ENCODE data around the gene ADAMTS1. TPM values are rescaled to one million over a fixed set of nuclear protein-coding genes. Genes with fewer than 3 reads are reported as not detected.

The ADAMTS1 gene
- total and polyA plus RNA-seq, 2 of the 13 experiments (the other 11 are each of a cell fraction or from before 2014, with no cell fraction given), result 0.02 to 0.11 TPM

DNA sequence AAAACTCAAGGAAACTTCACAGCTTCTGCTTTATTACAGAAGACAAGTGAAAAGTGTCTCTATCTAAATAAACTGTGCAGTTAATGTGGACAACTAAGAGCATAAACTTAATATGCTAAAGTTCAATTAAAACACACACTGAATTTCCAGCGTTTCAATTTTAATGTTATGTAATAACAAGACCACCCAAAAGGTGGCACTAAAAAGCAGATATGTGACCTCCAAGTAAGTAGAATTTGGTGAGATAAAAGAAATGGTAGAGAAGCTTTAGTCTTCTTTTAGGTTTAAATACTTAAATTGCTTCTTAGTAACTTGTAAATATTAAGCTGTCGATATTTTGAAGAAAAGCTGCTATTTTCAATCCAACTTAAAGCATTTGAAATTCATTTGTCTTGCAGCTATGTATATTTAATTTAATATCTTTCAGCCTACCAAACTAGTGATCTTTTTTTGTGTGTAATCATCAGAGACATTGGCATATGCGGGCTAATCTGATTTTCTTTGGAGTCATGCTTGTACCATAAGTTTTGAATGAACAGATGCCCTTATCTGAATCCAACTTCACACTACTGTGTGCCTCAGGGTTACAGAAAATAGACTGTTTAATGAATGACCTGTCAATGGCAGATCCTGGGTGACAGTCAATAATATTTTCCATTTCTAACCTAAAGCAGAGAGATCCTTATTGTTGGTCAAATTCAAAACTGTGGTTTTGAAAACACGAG lies 36.5 kb upstream of the ADAMTS1 start (continued):
- no peak for TF ChIP-seq ZNF747 (CRISPR knock-in tag; IDR thresholded peaks at IDR 0.05; ENCODE audit: borderline replicate concordance)

DNA sequence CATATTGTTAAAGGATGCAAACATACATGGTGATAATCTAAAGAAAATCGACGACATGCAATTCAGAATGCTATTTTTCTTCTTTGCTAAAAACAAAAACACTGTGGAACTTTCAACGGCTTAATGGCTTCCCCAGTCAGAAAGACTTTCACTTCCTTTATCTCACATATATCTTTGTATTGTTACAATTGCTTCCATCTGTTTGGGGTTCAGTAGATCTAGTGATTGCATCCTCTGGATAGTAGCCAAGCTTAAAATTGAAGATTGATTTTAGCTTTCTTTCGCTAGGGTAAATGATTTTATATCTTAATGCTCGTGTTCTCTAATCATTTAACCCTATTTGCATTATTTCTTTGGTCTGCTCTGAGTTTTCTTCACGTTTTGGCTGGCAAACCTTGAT lies 31.8 kb upstream of the ADAMTS1 start:
- BruUV-seq (replicated peaks), result no TSS peak
- Histone ChIP-seq H3K4me1 (ENCODE audit: insufficient read depth, low read length) (no peaks in the 10 kb centered on the region), H3K27me3 (ENCODE audit: control insufficient read depth in 1 of 2, insufficient read depth in 2 of 2, low read length in 2 of 2) (no peaks in the 10 kb centered on the region), H3K36me3 (replicated peaks in 1 of 2; ENCODE audit: control insufficient read depth in 1 of 2, insufficient read depth in 2 of 2, low read length in 2 of 2) (no peaks in the 10 kb centered on the region), H3K9me3 (ENCODE audit: low read length) (peaks cover 68% of the 10 kb centered on the region), H2AFZ (ENCODE audit: low read length) (no peak overlapping the region), H3K27ac (ENCODE audit: extremely low read length, insufficient read depth, low read length) (no peak overlapping the region), H3K4me3 (replicated peaks in 1 of 3; ENCODE audit: insufficient read depth in 1 of 3, low read depth in 2 of 3, low read length in 3 of 3) (no peak overlapping the region), H3K9ac (ENCODE audit: insufficient read depth, low read depth, low read length) (no peak overlapping the region), H3K79me2 (ENCODE audit: insufficient read depth, low read length) (no peaks in the 10 kb centered on the region), H4K20me1 (ENCODE audit: insufficient read depth, low read length) (no peaks in the 10 kb centered on the region), H3K4me2 (ENCODE audit: low read depth, low read length) (no peak overlapping the region)
- ChIA-PET POLR2A (no interaction called here), CTCF (ENCODE audit: low intra/inter-chr PET ratio, low total read pairs) (no interaction called here)
- intact Hi-C loops (cut with micrococcal nuclease; ENCODE audit: unreplicated experiment) (no loop called here), in situ Hi-C loops (cut with HindIII; ENCODE audit: extremely low pct_ligation_motif_present, low pct_unique_long_range_greater_than_20kb) (no loop called here)
- no peak for FAIRE-seq
- WGBS (ENCODE audit: low lambda C conversion rate), result 8% methylated on average over 6 of the region's 6 CpGs
- DNase-seq (ENCODE audit: low spot score), result no peak
- TF ChIP-seq ZNF335 (CRISPR knock-in tag; IDR thresholded peaks at IDR 0.05), result no peak
- TF ChIP-seq RELA (CRISPR knock-in tag; IDR thresholded peaks at IDR 0.05), result no peak
- no peak for TF ChIP-seq ZNF121 (CRISPR knock-in tag; IDR thresholded peaks at IDR 0.05)
- TF ChIP-seq, protein P1, sequence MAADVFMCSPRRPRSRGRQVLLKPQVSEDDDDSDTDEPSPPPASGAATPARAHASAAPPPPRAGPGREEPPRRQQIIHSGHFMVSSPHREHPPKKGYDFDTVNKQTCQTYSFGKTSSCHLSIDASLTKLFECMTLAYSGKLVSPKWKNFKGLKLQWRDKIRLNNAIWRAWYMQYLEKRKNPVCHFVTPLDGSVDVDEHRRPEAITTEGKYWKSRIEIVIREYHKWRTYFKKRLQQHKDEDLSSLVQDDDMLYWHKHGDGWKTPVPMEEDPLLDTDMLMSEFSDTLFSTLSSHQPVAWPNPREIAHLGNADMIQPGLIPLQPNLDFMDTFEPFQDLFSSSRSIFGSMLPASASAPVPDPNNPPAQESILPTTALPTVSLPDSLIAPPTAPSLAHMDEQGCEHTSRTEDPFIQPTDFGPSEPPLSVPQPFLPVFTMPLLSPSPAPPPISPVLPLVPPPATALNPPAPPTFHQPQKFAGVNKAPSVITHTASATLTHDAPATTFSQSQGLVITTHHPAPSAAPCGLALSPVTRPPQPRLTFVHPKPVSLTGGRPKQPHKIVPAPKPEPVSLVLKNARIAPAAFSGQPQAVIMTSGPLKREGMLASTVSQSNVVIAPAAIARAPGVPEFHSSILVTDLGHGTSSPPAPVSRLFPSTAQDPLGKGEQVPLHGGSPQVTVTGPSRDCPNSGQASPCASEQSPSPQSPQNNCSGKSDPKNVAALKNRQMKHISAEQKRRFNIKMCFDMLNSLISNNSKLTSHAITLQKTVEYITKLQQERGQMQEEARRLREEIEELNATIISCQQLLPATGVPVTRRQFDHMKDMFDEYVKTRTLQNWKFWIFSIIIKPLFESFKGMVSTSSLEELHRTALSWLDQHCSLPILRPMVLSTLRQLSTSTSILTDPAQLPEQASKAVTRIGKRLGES (CRISPR knock-in tag; IDR thresholded peaks at IDR 0.05; ENCODE audit: borderline replicate concordance), result no peak
- TF ChIP-seq ZNF432 (CRISPR knock-in tag; IDR thresholded peaks at IDR 0.05; ENCODE audit: borderline replicate concordance), result no peak
- no peak for TF ChIP-seq ZMAT3 (CRISPR knock-in tag; conservative IDR thresholded peaks at IDR 0.05)
- TF ChIP-seq ARHGAP35 (CRISPR knock-in tag; IDR thresholded peaks at IDR 0.05; ENCODE audit: borderline replicate concordance), result no peak
- TF ChIP-seq ZNF570 (CRISPR knock-in tag; IDR thresholded peaks at IDR 0.05; ENCODE audit: borderline replicate concordance), result no peak
- no peak for TF ChIP-seq SNAPC2 (CRISPR knock-in tag; IDR thresholded peaks at IDR 0.05)
- no peak for TF ChIP-seq ZNF737 (CRISPR knock-in tag; IDR thresholded peaks at IDR 0.05; ENCODE audit: borderline replicate concordance)
- TF ChIP-seq, protein P2, sequence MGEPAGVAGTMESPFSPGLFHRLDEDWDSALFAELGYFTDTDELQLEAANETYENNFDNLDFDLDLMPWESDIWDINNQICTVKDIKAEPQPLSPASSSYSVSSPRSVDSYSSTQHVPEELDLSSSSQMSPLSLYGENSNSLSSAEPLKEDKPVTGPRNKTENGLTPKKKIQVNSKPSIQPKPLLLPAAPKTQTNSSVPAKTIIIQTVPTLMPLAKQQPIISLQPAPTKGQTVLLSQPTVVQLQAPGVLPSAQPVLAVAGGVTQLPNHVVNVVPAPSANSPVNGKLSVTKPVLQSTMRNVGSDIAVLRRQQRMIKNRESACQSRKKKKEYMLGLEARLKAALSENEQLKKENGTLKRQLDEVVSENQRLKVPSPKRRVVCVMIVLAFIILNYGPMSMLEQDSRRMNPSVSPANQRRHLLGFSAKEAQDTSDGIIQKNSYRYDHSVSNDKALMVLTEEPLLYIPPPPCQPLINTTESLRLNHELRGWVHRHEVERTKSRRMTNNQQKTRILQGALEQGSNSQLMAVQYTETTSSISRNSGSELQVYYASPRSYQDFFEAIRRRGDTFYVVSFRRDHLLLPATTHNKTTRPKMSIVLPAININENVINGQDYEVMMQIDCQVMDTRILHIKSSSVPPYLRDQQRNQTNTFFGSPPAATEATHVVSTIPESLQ (CRISPR knock-in tag; conservative IDR thresholded peaks at IDR 0.05), result no peak
- no peak for TF ChIP-seq ZFP90 (CRISPR knock-in tag; IDR thresholded peaks at IDR 0.05; ENCODE audit: borderline replicate concordance)
- no peak for ATAC-seq

All from HepG2 (cell line).